Adipocyte (in vitro differentiated cells): ENCODE measurements around the gene SMIM29.
"Not testable (repeated sequence)": the region's sequence is repeated elsewhere in the genome, so short reads cannot be mapped to it uniquely, and the experiment has no call there.

ENCODE experiments used
- DNase-seq: peaks from one replicate; pipeline ENCODE4 v3.0.0-alpha.2; 2015; ENCODE audit warnings: low read depth
- H3K27me3 ChIP-seq: replicated peaks from 2 replicates; pipeline ENCODE4 v1.7.0; 2013; ENCODE audit warnings: mild to moderate bottlenecking, low read length, moderate library complexity; ENCODE audit not compliant: control insufficient read depth, insufficient read depth
- H3K36me3 ChIP-seq: 2 replicates; pipeline ENCODE4 v1.7.0; 2013; ENCODE audit warnings: low read length, mild to moderate bottlenecking, moderate library complexity; ENCODE audit not compliant: control insufficient read depth, insufficient read depth, severe bottlenecking
- H3K4me1 ChIP-seq: 2 replicates; pipeline ENCODE4 v1.7.0; 2013; ENCODE audit warnings: mild to moderate bottlenecking, low read length, moderate library complexity; ENCODE audit not compliant: control insufficient read depth, insufficient read depth
- H3K4me3 ChIP-seq: 2 replicates; pipeline ENCODE4 v1.7.0; 2013; ENCODE audit warnings: mild to moderate bottlenecking, low read length, moderate library complexity
- H3K9ac ChIP-seq: 2 replicates; pipeline ENCODE4 v1.7.0; 2013; ENCODE audit warnings: mild to moderate bottlenecking, low read length, moderate library complexity
- H3K9me3 ChIP-seq: 2 replicates; pipeline ENCODE4 v1.7.0; 2013; ENCODE audit warnings: mild to moderate bottlenecking, low read length, moderate library complexity; ENCODE audit not compliant: control insufficient read depth

Gene SMIM29

GRCh38 chr6:34263484-34263883 is 14.7 kb upstream of the SMIM29 start:
- peaks cover 10% of the 10 kb centered on the region for H3K9me3 ChIP-seq
- H3K27me3 ChIP-seq, DNase-seq, H3K4me1 ChIP-seq, H3K4me3 ChIP-seq, H3K36me3 ChIP-seq, H3K9ac ChIP-seq: not testable (repeated sequence)

- H3K9me3 ChIP-seq: peaks cover 10% of the 10 kb centered on the region
- H3K36me3 ChIP-seq: no peaks in the 10 kb centered on the region
- H3K9ac ChIP-seq: no peak overlapping the region
- no peaks in the 10 kb centered on the region for H3K27me3 ChIP-seq
- DNase-seq: no peak
- no peak overlapping the region for H3K4me3 ChIP-seq
- H3K4me1 ChIP-seq: no peaks in the 10 kb centered on the region
These were observed 11.9 kb upstream of the SMIM29 start for GRCh38 chr6:34260576-34261267.

- H3K9ac ChIP-seq: no peak overlapping the region
- DNase-seq: no peak
These were observed 10.8 kb upstream of the SMIM29 start for GRCh38 chr6:34259529-34260069.

GRCh38 chr6:34252395-34252794 is 3.6 kb upstream of the SMIM29 start:
- H3K9me3 ChIP-seq, H3K27me3 ChIP-seq, H3K4me1 ChIP-seq, H3K4me3 ChIP-seq, H3K36me3 ChIP-seq, H3K9ac ChIP-seq, DNase-seq: not testable (repeated sequence)

More at GRCh38 chr6:34259529-34260069, 10.8 kb upstream of the SMIM29 start:
- Histone ChIP-seq H3K4me3 (no peak overlapping the region), H3K9me3 (peaks cover 7% of the 10 kb centered on the region), H3K4me1 (no peaks in the 10 kb centered on the region), H3K36me3 (no peaks in the 10 kb centered on the region), H3K27me3 (no peaks in the 10 kb centered on the region)

GRCh38 chr6:34249469-34250261 is 859 bp upstream of the SMIM29 start:
- peaks cover 3% of the 10 kb centered on the region for H3K36me3 ChIP-seq
- no peaks in the 10 kb centered on the region for H3K27me3 ChIP-seq

GRCh38 chr6:34248198-34248726 is 544 bp downstream of the SMIM29 start:
- Histone ChIP-seq H3K4me1 (peaks cover 20% of the 10 kb centered on the region), H3K27me3 (no peaks in the 10 kb centered on the region), H3K36me3 (peaks cover 7% of the 10 kb centered on the region), H3K9ac (peak overlapping the region; percentile 94), H3K9me3 (no peaks in the 10 kb centered on the region), H3K4me3 (peak overlapping the region; percentile 95)
- DNase-seq: peak; percentile 59

More at GRCh38 chr6:34249469-34250261, 859 bp upstream of the SMIM29 start:
- Histone ChIP-seq H3K9ac (peak overlapping the region; percentile 88), H3K4me3 (peak overlapping the region; percentile 95), H3K9me3 (no peaks in the 10 kb centered on the region), H3K4me1 (peaks cover 6% of the 10 kb centered on the region)
- no peak for DNase-seq

GRCh38 chr6:34247481-34248197 is 1.2 kb downstream of the SMIM29 start:
- peaks cover 27% of the 10 kb centered on the region for H3K4me1 ChIP-seq
- no peaks in the 10 kb centered on the region for H3K9me3 ChIP-seq
- H3K36me3 ChIP-seq: peaks cover 7% of the 10 kb centered on the region
- peak overlapping the region; percentile 94 for H3K9ac ChIP-seq
- DNase-seq: peak; percentile 28
- H3K4me3 ChIP-seq: peak overlapping the region; percentile 95
- no peaks in the 10 kb centered on the region for H3K27me3 ChIP-seq

GRCh38 chr6:34246563-34247391 is 2.0 kb downstream of the SMIM29 start:
- Histone ChIP-seq H3K4me1 (peaks cover 32% of the 10 kb centered on the region), H3K27me3 (no peaks in the 10 kb centered on the region), H3K4me3 (no peak overlapping the region), H3K9me3 (no peaks in the 10 kb centered on the region), H3K36me3 (peaks cover 13% of the 10 kb centered on the region), H3K9ac (no peak overlapping the region)
- DNase-seq: peak; percentile 53

- Histone ChIP-seq H3K36me3 (peaks cover 18% of the 10 kb centered on the region), H3K27me3 (no peaks in the 10 kb centered on the region), H3K4me3 (no peak overlapping the region), H3K4me1 (peaks cover 32% of the 10 kb centered on the region), H3K9me3 (no peaks in the 10 kb centered on the region), H3K9ac (no peak overlapping the region)
- DNase-seq: no peak
These were observed 2.6 kb downstream of the SMIM29 start for GRCh38 chr6:34246249-34246562.

GRCh38 chr6:34245761-34246140 is 3.1 kb downstream of the SMIM29 start:
- H3K9ac ChIP-seq, H3K9me3 ChIP-seq, H3K27me3 ChIP-seq, DNase-seq, H3K4me3 ChIP-seq: not testable (repeated sequence)
- Histone ChIP-seq H3K4me1 (peaks cover 32% of the 10 kb centered on the region), H3K36me3 (peaks cover 22% of the 10 kb centered on the region)
